ENCODE data around the gene STAG3. TPM values are rescaled to one million over a fixed set of nuclear protein-coding genes. Genes with fewer than 3 reads are reported as not detected.
"Not testable (repeated sequence)": the region's sequence is repeated elsewhere in the genome, so short reads cannot be mapped to it uniquely, and the experiment has no call there.

Gene STAG3
- total and polyA plus RNA-seq, 2 of the 4 experiments (the other 2 are of a cell fraction): 0.36 to 0.65 TPM

GRCh38 chr7:100217934-100218333 lies 40.2 kb downstream of the STAG3 start:
- H3K18ac ChIP-seq (ENCODE audit: low read depth, low read length); H4K91ac ChIP-seq (ENCODE audit: insufficient read depth, low read depth, low read length); H2AK9ac ChIP-seq (replicated peaks; ENCODE audit: low read depth, low read length, poor library complexity); in situ Hi-C loops (cut with MboI; ENCODE audit: low sequenced_read_pairs); POLR2A ChIA-PET (ENCODE audit: unreplicated experiment); DNase-seq; H4K8ac ChIP-seq (ENCODE audit: low read depth in 2 of 2, low read length in 2 of 2); H3K4me3 ChIP-seq (ENCODE audit: insufficient read depth, low read depth, low read length); dilution Hi-C loops (cut with HindIII; ENCODE audit: low sequenced_read_pairs, unreplicated experiment); H4K20me1 ChIP-seq (ENCODE audit: insufficient read depth, low read length); H3K27me3 ChIP-seq (ENCODE audit: control insufficient read depth, insufficient read depth, low read length); H2BK20ac ChIP-seq (ENCODE audit: low read depth, low read length); H2AFZ ChIP-seq (replicated peaks; ENCODE audit: low read length, poor library complexity); H3K27ac ChIP-seq (ENCODE audit: insufficient read depth, low read length); intact Hi-C loops (cut with micrococcal nuclease); BruUV-seq (replicated peaks); H3K4me2 ChIP-seq (ENCODE audit: low read depth, low read length); H3K9ac ChIP-seq (ENCODE audit: low read depth, low read length); H3K4ac ChIP-seq (ENCODE audit: low read depth, low read length); H3K56ac ChIP-seq (ENCODE audit: extremely low read depth, insufficient read depth, low read length); H2BK5ac ChIP-seq (ENCODE audit: low read depth, low read length, poor library complexity, severe bottlenecking); H3K4me1 ChIP-seq (ENCODE audit: control insufficient read depth, insufficient read depth, low read length); H3K79me1 ChIP-seq (ENCODE audit: low read depth in 1 of 2, low read length in 2 of 2); H3K9me3 ChIP-seq (ENCODE audit: control insufficient read depth, insufficient read depth, low read length); H2BK120ac ChIP-seq (ENCODE audit: low read depth, low read length); H3K9me1 ChIP-seq (ENCODE audit: insufficient read depth, low read length); H4K5ac ChIP-seq (ENCODE audit: low read depth, low read length); H3K23ac ChIP-seq (ENCODE audit: low read depth, low read length); H2AK5ac ChIP-seq (ENCODE audit: low read depth, low read length); H2BK15ac ChIP-seq (ENCODE audit: low read depth, low read length); H3K14ac ChIP-seq (replicated peaks; ENCODE audit: low read depth, low read length): not testable (repeated sequence)
- H3K36me3 ChIP-seq (ENCODE audit: control insufficient read depth, insufficient read depth, low read length): peaks cover 12% of the 10 kb centered on the region; the same call in 1 of the 2 replicates
- no CpG with 5 or more reads among the region's 5 CpGs for WGBS, 2 experiments (ENCODE audit: extremely low coverage in 2 of 2, insufficient read length in 1 of 2)
- TF ChIP-seq CTCF (conservative IDR thresholded peaks at IDR 0.05; ENCODE audit: low read depth, low read length) (peak; percentile 34), SMC3 (IDR thresholded peaks at IDR 0.05; ENCODE audit: low read depth, low read length) (peak; percentile 21; the same call in 1 of the 2 replicates), RAD21 (IDR thresholded peaks at IDR 0.05; ENCODE audit: low read length) (peak; percentile 32)
- CTCF ChIA-PET: interaction anchor here (0.6 to 1.0 kb wide), 2 partner anchors 15 to 85 kb away, joined by 3 read pairs; no protein-coding TSS in a partner anchor
- ATAC-seq (ENCODE audit: low read depth): peak; percentile 60

All from IMR-90 (cell line).